ENCODE data around the gene KIF17. TPM values are rescaled to one million over a fixed set of nuclear protein-coding genes. Genes with fewer than 3 reads are reported as not detected.

The KIF17 gene
- total and polyA plus RNA-seq, 2 of the 8 experiments (the other 6 are each of a cell fraction or from before 2014, with no cell fraction given), result 6.9 to 10.4 TPM

DNA sequence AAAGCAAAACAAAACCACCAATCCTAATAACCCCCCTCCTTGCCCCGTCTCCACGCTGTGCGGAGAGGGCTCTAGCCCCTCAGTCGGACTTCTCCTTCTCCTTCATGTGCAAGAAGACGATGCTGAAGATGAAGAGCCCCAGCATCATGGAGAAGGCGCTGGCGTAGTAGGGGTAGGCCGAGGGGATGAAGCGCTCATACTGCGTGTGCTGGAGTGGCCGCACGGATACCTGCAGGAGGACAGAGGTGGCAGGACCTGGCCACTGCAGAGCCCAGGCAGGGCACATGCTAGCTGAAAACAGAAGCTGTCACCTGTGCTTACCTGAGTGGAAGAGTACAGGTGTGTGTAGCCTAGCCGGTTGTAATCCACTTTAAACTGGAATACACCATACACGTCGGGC lies 65.5 kb downstream of the KIF17 start:
- Histone ChIP-seq H2BK5ac (ENCODE audit: low read depth, low read length) (no peak overlapping the region), H3K4ac (replicated peaks; ENCODE audit: insufficient read length, low read depth, low read length) (no peak overlapping the region), H2BK15ac (ENCODE audit: low read length) (no peak overlapping the region), H3K18ac (ENCODE audit: extremely low read depth, low read length) (no peak overlapping the region), H2BK20ac (ENCODE audit: low read length) (no peak overlapping the region), H2AFZ (ENCODE audit: low read length) (no peak overlapping the region), H4K8ac (ENCODE audit: extremely low read depth, insufficient read depth, low read length) (no peak overlapping the region), H3K14ac (ENCODE audit: insufficient read length) (no peak overlapping the region), H3K27ac (ENCODE audit: low read depth, low read length) (no peak overlapping the region), H2BK12ac (ENCODE audit: low read depth, low read length) (no peak overlapping the region), H3K9ac (replicated peaks in 1 of 4; ENCODE audit: extremely low read depth in 1 of 4, low read depth in 3 of 4, low read length in 3 of 4) (no peak overlapping the region), H3K27me3 (replicated peaks in 1 of 4; ENCODE audit: control insufficient read depth in 3 of 4, extremely low read depth in 1 of 4, insufficient read depth in 3 of 4, low read length in 3 of 4) (no peaks in the 10 kb centered on the region), H3K4me3 (ENCODE audit: extremely low read depth in 1 of 4, insufficient read depth in 2 of 4, low read depth in 3 of 4, low read length in 4 of 4) (no peak overlapping the region), H4K91ac (replicated peaks; ENCODE audit: insufficient read length, low read length) (no peak overlapping the region), H3K23me2 (ENCODE audit: low read depth, low read length) (no peaks in the 10 kb centered on the region), H3K4me1 (replicated peaks in 1 of 4; ENCODE audit: control insufficient read depth in 3 of 4, insufficient read depth in 4 of 4, low read length in 3 of 4) (no peaks in the 10 kb centered on the region), H4K20me1 (replicated peaks in 1 of 2; ENCODE audit: control insufficient read depth in 1 of 2, insufficient read depth in 2 of 2, low read length in 2 of 2) (peaks cover 5 to 25% of the 10 kb centered on the region in 2 experiments), H3K79me1 (ENCODE audit: low read depth, low read length) (peaks cover 7% of the 10 kb centered on the region), H3K23ac (ENCODE audit: insufficient read length) (no peak overlapping the region), H3K36me3 (ENCODE audit: control insufficient read depth in 2 of 4, insufficient read depth in 4 of 4, low read length in 3 of 4) (peaks cover 22 to 69% (median 49%) of the 10 kb centered on the region in 4 experiments), H3K4me2 (ENCODE audit: insufficient read depth in 1 of 2, low read depth in 2 of 2, low read length in 2 of 2) (no peak overlapping the region), H3K79me2 (ENCODE audit: control insufficient read depth in 1 of 2, insufficient read depth in 2 of 2, low read length in 2 of 2) (peaks cover 0 to 10% of the 10 kb centered on the region in 2 experiments; a peak in 2 of 4 replicates), H3K9me3 (ENCODE audit: insufficient read depth in 2 of 2, low read depth in 1 of 2, low read length in 1 of 2) (no peaks in the 10 kb centered on the region), H2AK5ac (ENCODE audit: low read depth, low read length) (no peak overlapping the region), H2BK120ac (replicated peaks; ENCODE audit: low read depth, low read length) (no peak overlapping the region), H3K56ac (replicated peaks; ENCODE audit: insufficient read length, low read depth, low read length) (no peak overlapping the region), H4K5ac (ENCODE audit: insufficient read length, low read depth, low read length) (no peak overlapping the region)
- FAIRE-seq (no peak), DNase-seq (ENCODE audit: low read depth in 1 of 2, low spot score in 2 of 2) (no peak)
- WGBS, 2 experiments (ENCODE audit: extremely low coverage in 1 of 2, insufficient coverage in 1 of 2, insufficient read length in 1 of 2, insufficient replicate concordance in 2 of 2, low coverage in 1 of 2, low lambda C conversion rate in 2 of 2, missing lambda C conversion rate in 1 of 2), result 95% methylated on average over 15 of the region's 15 CpGs; no CpG with 5 or more reads in 1 of the 2 experiments
- POLR2A ChIA-PET (ENCODE audit: partially characterized antibody), result interaction anchor here (0.8 kb wide), 1 partner anchor 8 kb away, joined by 3 read pairs; no protein-coding TSS in a partner anchor
- CTCF ChIA-PET (ENCODE audit: partially characterized antibody), result interaction anchor here (0.9 to 2.4 kb wide), 4 partner anchors 10 to 56 kb away, joined by 3 to 8 read pairs (median 4); no protein-coding TSS in a partner anchor
- TF ChIP-seq CBX8 (IDR thresholded peaks at IDR 0.05; ENCODE audit: borderline replicate concordance, low read depth, low read length), result no peak
- TF ChIP-seq, protein P1, sequence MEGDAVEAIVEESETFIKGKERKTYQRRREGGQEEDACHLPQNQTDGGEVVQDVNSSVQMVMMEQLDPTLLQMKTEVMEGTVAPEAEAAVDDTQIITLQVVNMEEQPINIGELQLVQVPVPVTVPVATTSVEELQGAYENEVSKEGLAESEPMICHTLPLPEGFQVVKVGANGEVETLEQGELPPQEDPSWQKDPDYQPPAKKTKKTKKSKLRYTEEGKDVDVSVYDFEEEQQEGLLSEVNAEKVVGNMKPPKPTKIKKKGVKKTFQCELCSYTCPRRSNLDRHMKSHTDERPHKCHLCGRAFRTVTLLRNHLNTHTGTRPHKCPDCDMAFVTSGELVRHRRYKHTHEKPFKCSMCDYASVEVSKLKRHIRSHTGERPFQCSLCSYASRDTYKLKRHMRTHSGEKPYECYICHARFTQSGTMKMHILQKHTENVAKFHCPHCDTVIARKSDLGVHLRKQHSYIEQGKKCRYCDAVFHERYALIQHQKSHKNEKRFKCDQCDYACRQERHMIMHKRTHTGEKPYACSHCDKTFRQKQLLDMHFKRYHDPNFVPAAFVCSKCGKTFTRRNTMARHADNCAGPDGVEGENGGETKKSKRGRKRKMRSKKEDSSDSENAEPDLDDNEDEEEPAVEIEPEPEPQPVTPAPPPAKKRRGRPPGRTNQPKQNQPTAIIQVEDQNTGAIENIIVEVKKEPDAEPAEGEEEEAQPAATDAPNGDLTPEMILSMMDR (IDR thresholded peaks at IDR 0.05; ENCODE audit: control extremely low read depth in 1 of 3, insufficient read depth in 1 of 3, low read depth in 1 of 3, low read length in 3 of 3), result no peak
- TF ChIP-seq, protein P2, sequence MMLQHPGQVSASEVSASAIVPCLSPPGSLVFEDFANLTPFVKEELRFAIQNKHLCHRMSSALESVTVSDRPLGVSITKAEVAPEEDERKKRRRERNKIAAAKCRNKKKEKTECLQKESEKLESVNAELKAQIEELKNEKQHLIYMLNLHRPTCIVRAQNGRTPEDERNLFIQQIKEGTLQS (IDR thresholded peaks at IDR 0.05; ENCODE audit: insufficient read depth, low read depth, low read length), result no peak
